GM12801 (cell line): ENCODE data around the gene LPXN.

Experiments used
- CTCF ChIP-seq: IDR thresholded peaks from one replicate; pipeline ENCODE4 v1.5.1; 2011; ENCODE audit warnings: control low read depth; ENCODE audit not compliant: insufficient read length; ENCODE audit errors: extremely low read depth

The LPXN gene

GRCh38 chr11:58564231-58564630, 11.4 kb downstream of the LPXN start:
- no peak for TF ChIP-seq CTCF

- no peak for TF ChIP-seq CTCF
Observed at GRCh38 chr11:58562375-58562800, 13.3 kb downstream of the LPXN start.

- TF ChIP-seq CTCF: no peak
Observed at GRCh38 chr11:58561394-58562098, 14.1 kb downstream of the LPXN start.

- TF ChIP-seq CTCF: no peak
Observed at GRCh38 chr11:58560842-58561241, 14.8 kb downstream of the LPXN start.

- no peak for TF ChIP-seq CTCF
Observed at GRCh38 chr11:58549644-58550043, 26.0 kb downstream of the LPXN start.

GRCh38 chr11:58546841-58547240, 28.8 kb downstream of the LPXN start:
- TF ChIP-seq CTCF: no peak

GRCh38 chr11:58531865-58532341, 43.8 kb downstream of the LPXN start:
- TF ChIP-seq CTCF: no peak

GRCh38 chr11:58530236-58530635, 45.4 kb downstream of the LPXN start:
- no peak for TF ChIP-seq CTCF
